Neural progenitor cell (in vitro differentiated cells): ENCODE data around the gene CYB5B.

Source experiments
- CTCF ChIP-seq: fragments of 200-600 bp; sonication (generic); IDR thresholded peaks from 2 replicates; pipeline ENCODE4 v1.5.1; 2017; ENCODE audit warnings: antibody characterized with exemption, mild to moderate bottlenecking
- EZH2 ChIP-seq: fragments of 200-600 bp; sonication (generic); IDR thresholded peaks from 2 replicates; pipeline ENCODE4 v1.6.1; 2017; ENCODE audit warnings: antibody characterized with exemption, mild to moderate bottlenecking, moderate library complexity
- EZH2phosphoT487 ChIP-seq: fragments of 200-600 bp; sonication (generic); IDR thresholded peaks from 2 replicates; pipeline ENCODE4 v1.6.1; 2017; ENCODE audit warnings: antibody characterized with exemption

- TF ChIP-seq CTCF (no peak), EZH2phosphoT487 (no peak), EZH2 (no peak)
These were observed 39.4 kb upstream of the CYB5B start for GRCh38 chr16:69384974-69385373.
